HAP-1 (cell line): ENCODE data around the gene COL4A3.
"Not testable (repeated sequence)": the region's sequence is repeated elsewhere in the genome, so short reads cannot be mapped to it uniquely, and the experiment has no call there.

Experiments used
- DNase-seq, 2 experiments: peaks; one replicate each; pipeline ENCODE4 v3.0.0-alpha.2; 2016 to 2020; ENCODE audit warnings: low spot score in 2 of 2
- H3K27me3 ChIP-seq: fragments of 250-450 bp; sonication (Bioruptor Pico); 2 replicates; pipeline ENCODE4 v1.5.1; 2020; ENCODE audit warnings: low read depth, mild to moderate bottlenecking, moderate library complexity
- H3K36me3 ChIP-seq: fragments of 250-450 bp; sonication (Bioruptor Pico); replicated peaks from 2 replicates; pipeline ENCODE4 v1.5.1; 2020; ENCODE audit warnings: mild to moderate bottlenecking
- H3K4me1 ChIP-seq: fragments of 250-450 bp; sonication (Bioruptor Pico); 2 replicates; pipeline ENCODE4 v1.5.1; 2020; ENCODE audit warnings: mild to moderate bottlenecking
- H3K4me3 ChIP-seq: fragments of 250-450 bp; sonication (Bioruptor Pico); 2 replicates; pipeline ENCODE4 v1.5.1; 2020; ENCODE audit warnings: mild to moderate bottlenecking, moderate library complexity
- H3K9me3 ChIP-seq: fragments of 250-450 bp; sonication (Bioruptor Pico); 2 replicates; pipeline ENCODE4 v1.5.1; 2020; ENCODE audit warnings: mild to moderate bottlenecking, moderate library complexity
- in situ Hi-C: fragments of 300-500 bp; cut with MboI; formaldehyde crosslinking; loops from 3 replicates; pipeline ENCODE4 v1.14.3; 2020; ENCODE audit warnings: low sequenced_read_pairs, inconsistent platforms, mixed read lengths

COL4A3 gene

DNA sequence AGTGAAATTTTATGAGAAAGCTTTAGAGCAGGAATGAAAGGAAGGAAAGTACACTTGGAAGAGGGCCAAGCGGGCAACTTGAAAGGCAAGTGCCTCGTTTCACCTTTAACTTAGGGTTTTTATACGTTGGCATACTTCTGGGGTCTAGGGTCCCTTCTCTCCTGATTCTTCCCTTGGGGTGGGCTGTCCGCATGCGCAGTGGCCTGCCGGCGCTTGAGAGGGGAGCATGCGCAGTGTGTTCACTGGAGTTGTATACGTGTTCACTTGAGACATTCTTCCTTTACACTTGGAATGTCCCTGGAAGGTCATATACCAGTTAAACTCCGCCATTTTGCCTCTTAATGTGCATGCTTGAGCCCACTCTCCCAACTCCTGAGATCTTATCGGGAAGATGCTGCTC, 7.4 kb downstream of the COL4A3 start:
- H3K4me3 ChIP-seq, H3K9me3 ChIP-seq, H3K4me1 ChIP-seq, in situ Hi-C loops, DNase-seq, H3K36me3 ChIP-seq, H3K27me3 ChIP-seq: not testable (repeated sequence)

DNA sequence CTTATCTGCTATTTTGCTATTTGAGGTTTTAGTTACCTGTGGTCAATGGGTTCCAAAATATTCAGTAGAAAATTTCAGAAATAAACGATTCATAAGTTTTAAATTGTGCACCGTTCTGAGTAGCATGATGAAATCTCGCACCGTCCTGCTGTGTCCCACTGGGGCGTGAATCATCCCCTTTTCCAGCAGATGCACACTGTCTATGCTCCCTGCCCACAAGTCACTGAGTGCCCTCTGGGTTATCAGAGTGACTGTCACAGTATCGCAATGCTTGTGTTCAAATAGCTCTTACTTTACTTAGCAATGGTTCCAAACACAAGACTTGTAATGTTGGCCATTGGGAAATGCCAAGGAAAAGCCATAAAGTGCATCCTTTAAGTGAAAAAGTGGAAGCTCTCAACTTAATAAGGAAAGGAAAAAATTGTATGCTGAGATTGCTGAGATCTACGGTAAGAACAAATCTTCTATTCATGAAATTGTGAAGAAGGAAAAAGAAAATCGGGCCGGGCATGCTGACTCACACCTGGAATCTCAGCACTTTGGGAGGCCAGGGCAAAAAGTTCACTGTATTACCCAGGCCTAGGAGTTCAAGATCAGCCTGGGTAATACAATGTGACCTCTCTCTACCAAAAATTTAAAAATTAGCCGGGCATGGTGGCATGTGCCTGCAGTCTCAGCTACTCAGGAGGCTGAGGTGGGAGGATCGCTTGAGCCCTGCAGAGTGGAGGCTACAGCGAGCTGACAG, 13.3 kb downstream of the COL4A3 start:
- peaks cover 7% of the 10 kb centered on the region for H3K4me1 ChIP-seq
- no peaks in the 10 kb centered on the region for H3K9me3 ChIP-seq
- DNase-seq = no peak
- H3K36me3 ChIP-seq = no peaks in the 10 kb centered on the region
- H3K4me3 ChIP-seq = no peak overlapping the region
- in situ Hi-C loops = no loop called here
- H3K27me3 ChIP-seq = no peaks in the 10 kb centered on the region

DNA sequence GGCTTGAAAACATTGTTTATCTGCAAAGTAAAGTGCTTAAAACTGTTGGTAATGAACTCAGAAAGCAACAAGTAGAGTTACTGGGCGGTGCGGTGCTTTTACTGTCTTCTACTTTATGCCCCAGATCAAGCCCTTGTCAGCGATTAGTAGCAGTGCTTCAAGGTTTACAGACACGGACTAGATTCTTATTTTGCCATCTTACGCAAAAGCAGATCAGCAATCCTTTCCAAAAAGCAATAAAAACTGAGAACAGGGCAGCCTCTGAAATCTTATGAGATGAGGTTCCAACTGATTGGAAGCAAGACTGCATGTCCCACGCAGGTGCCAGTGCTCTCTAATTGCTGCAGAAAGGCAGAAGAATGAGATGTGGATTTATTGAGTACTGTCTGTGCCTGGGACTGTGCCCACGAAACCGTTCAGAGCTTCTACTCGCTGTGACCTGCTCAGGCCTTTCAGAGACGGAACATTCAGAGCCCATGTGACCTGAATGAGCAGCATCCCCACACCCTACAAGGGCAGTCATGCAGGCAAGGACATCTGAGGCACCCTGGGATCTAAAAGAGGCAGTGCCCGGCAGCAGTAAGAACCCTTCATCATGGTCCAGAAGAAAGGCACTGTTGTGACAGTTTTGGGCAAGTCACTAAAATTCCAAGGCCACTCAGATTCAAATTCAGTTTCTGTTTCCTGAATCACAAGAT, 15.7 kb downstream of the COL4A3 start:
- in situ Hi-C loops = no loop called here
- no peak for DNase-seq
- peaks cover 8% of the 10 kb centered on the region for H3K4me1 ChIP-seq
- H3K27me3 ChIP-seq = no peaks in the 10 kb centered on the region
- H3K36me3 ChIP-seq = no peaks in the 10 kb centered on the region
- H3K4me3 ChIP-seq = no peak overlapping the region
- H3K9me3 ChIP-seq = no peaks in the 10 kb centered on the region

DNA sequence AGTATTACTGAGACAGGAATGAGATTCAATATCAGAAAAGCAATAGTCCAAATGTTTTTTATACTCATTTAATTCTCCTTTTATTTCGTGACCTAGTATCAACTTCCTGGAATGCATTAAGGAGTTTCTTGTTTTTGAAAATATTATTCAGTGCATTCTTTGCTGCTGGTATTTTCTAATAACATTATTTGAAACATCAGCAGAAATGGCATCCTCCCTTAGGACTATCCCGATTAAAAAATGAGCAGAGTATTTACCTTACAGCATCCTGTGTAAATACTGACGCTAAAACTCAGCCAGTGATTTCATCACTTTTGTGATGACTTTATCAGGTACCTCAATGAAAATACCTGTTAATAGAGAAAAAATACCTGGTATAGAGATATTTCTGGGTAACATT, 16.3 kb downstream of the COL4A3 start:
- in situ Hi-C loops = no loop called here
- Histone ChIP-seq H3K36me3 (no peaks in the 10 kb centered on the region), H3K4me1 (peaks cover 14% of the 10 kb centered on the region), H3K4me3 (no peak overlapping the region), H3K27me3 (no peaks in the 10 kb centered on the region), H3K9me3 (no peaks in the 10 kb centered on the region)
- DNase-seq = no peak

DNA sequence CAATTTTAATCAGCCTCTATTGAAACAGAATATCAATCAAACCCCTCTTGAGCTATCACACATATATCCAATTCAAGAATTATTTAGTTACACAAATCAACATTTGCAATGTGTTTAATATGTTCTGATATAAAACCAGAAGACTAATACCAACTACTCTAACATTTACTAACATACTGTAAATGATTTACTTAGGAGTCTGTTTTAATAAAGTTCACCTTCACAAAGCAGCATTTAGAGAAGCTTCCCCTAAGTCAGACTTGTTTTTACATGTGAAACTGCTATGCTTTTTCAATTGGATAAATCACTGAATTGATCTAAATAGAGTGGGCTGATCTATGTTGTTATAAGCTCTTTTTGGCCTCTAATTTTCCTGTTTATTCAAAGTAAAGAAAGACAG, 18.3 kb downstream of the COL4A3 start:
- in situ Hi-C loops = no loop called here
- Histone ChIP-seq H3K4me3 (no peak overlapping the region), H3K9me3 (no peaks in the 10 kb centered on the region), H3K4me1 (peaks cover 19% of the 10 kb centered on the region), H3K36me3 (no peaks in the 10 kb centered on the region), H3K27me3 (no peaks in the 10 kb centered on the region)
- no peak for DNase-seq

DNA sequence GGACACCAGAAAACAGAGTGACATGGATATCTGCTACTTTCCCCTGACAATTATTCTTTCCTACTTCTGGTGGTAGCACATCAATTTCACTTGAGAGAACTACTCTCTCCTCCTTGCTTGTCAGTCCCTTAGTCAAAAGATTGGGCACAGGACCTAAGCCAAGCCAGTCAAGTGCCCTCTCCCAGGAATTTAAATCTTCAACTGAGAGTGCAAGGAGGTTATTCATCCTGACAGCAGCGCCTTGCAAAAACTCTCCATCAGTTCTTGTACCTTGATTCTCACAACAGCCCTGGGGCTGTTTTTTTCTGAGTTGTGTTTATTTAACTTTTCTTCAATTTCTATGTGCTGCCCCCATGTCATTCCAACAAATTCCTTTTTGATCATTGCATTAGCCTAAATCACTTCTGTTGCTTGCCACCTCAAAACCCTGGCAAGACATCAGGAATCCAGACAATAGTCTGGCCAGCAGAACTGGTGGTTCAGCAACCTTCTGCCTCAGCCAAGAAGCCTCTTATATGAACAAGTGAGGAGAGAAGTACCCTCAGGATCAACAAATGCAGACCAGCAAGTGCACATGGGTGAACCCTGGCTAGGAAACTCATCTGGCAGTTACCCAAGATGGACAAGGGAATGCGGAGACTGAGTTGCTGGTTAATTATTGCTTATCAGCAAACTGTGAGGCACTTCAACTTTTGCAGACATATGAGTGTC, 19.4 kb downstream of the COL4A3 start:
- Histone ChIP-seq H3K9me3 (no peaks in the 10 kb centered on the region), H3K4me1 (peaks cover 26% of the 10 kb centered on the region), H3K4me3 (no peak overlapping the region), H3K27me3 (no peaks in the 10 kb centered on the region), H3K36me3 (no peaks in the 10 kb centered on the region)
- DNase-seq = no peak
- in situ Hi-C loops = no loop called here

DNA sequence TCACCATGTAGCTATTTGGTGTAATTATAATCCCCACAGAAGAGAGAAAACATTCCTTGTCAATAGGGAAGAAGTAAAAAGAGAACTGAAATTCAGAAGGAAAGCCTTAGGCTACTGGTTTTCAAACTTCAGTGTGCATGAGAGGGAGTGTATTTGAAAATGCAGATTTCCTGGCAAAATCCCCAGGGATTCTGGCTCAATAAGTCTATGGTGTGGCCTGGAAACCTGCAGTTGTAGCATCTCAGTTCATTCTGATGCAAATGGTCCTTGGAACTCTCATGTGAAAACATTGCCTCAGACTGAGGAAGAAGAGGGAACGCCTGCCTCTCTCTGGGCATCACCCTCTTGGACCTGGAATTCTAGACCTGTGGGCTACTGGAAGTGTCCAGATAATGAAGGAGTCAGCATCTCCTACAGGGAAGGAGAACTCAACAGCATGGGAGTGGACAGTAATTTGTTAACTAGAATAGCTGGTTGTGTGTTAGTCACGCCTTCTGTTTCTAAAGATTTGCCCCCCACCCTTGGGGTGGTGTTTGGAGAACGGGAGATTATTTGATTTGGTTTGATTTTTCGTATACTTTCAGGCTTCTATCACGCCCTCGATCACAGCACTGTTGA, 21.3 kb downstream of the COL4A3 start:
- no peaks in the 10 kb centered on the region for H3K9me3 ChIP-seq
- H3K36me3 ChIP-seq = no peaks in the 10 kb centered on the region
- peaks cover 19% of the 10 kb centered on the region for H3K4me1 ChIP-seq
- H3K27me3 ChIP-seq = no peaks in the 10 kb centered on the region
- peak; percentile 47 to 50 for DNase-seq
- H3K4me3 ChIP-seq = no peak overlapping the region
- in situ Hi-C loops = no loop called here

DNA sequence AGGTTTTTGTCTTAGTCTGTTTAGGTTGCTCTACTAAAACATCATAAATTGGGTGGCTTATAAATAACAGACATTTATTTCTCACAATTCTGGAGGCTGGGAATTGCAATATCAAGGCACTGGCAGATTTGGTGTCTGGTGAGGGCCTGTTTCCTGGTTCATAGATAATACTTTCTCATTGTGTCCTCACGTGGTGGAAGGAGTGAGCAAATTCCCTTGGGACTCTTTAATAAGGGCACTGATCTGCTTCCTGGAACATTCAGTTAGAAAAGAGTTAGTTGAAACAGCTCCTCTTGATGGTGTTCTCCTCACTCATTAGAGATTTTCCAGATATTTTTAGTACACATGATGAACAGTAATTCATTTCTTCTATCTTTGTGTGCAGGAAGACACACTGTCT, 22.3 kb downstream of the COL4A3 start:
- Histone ChIP-seq H3K4me3 (no peak overlapping the region), H3K27me3 (no peaks in the 10 kb centered on the region), H3K4me1 (peaks cover 28% of the 10 kb centered on the region), H3K9me3 (no peaks in the 10 kb centered on the region), H3K36me3 (no peaks in the 10 kb centered on the region)
- DNase-seq = no peak
- in situ Hi-C loops = no loop called here

DNA sequence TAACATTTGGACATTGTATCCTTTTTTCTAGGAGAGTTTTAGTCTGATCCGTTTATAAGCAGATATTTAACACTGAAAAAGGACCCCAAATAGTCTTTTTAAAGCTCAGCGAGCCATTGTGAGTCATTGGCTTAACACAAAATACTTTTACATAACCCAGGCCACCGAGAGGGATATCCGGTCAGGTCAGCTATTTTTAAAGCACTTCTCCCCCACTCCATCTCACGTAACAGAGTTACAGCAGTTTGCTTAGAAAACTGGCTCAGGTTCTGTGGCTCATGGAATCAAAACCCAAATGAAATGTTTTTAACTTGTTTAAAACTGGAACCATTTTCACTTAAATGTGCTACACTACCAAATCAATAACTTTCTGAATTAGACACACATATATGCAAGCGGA, 23.9 kb downstream of the COL4A3 start:
- in situ Hi-C loops = no loop called here
- Histone ChIP-seq H3K4me3 (no peak overlapping the region), H3K9me3 (no peaks in the 10 kb centered on the region), H3K27me3 (no peaks in the 10 kb centered on the region), H3K4me1 (peaks cover 31% of the 10 kb centered on the region), H3K36me3 (no peaks in the 10 kb centered on the region)
- DNase-seq = no peak

DNA sequence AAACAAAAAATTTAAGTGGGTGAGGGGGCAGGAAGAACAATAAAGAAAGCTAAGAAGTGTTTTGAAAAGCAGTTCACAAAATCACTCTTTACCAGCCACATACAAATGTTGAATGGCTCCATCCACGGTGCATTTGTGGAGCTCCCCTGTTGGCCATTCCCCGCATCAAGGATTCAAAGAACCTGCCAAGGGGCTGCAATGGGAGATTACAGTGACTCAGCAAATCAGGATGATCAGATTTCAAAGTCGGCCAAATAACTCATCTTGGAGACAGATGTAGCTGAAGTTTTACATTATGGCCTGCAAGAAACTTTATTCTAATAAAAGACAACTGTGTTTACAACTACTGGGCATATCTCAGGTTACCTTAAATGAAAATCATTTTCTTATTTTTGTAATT, 26.9 kb downstream of the COL4A3 start:
- peak; percentile 74 to 75 for DNase-seq
- Histone ChIP-seq H3K9me3 (no peaks in the 10 kb centered on the region), H3K36me3 (no peaks in the 10 kb centered on the region), H3K4me1 (peaks cover 38% of the 10 kb centered on the region), H3K27me3 (no peaks in the 10 kb centered on the region), H3K4me3 (no peak overlapping the region)
- in situ Hi-C loops = no loop called here

DNA sequence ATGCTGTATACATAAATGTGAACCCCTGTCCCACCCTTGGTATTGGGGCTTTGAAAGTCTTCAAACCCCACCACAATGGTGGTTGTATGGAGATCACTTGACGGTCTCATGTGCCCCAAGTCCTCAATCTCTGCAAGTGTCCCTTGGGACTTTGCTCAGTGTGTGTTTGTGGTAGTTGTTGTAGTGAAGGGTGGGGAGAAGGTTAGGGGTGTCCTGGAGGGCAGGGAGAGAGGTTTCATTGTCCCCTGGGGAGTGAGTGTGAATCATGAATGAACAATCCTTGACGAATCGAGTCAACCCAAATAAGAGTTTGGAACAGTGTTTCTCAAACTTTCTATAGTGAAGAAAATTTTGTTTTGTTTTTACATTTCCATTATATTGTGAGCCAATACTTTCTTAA, 28.1 kb downstream of the COL4A3 start:
- Histone ChIP-seq H3K36me3 (no peaks in the 10 kb centered on the region), H3K27me3 (no peaks in the 10 kb centered on the region), H3K4me1 (peaks cover 38% of the 10 kb centered on the region), H3K4me3 (no peak overlapping the region), H3K9me3 (no peaks in the 10 kb centered on the region)
- DNase-seq = no peak
- in situ Hi-C loops = no loop called here

DNA sequence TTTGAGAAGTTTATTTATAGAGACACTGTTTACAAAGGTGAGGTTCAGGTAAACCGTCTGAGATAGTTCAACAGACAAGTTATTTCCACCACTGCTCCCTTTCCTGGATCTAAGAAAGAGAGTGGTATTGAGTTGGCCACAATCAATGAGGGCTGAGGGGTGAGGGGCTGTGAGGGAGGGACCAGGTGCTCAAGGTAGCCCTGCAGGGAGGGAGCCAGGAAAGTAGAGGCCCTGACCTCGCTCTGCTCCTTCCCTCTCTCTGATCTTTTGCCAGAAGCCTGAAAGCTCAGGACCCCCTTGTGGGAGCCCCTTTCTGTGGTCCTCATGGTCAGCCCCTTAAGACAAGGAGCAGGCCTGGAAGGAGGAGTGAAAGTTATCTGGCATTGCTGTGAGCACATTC, 29.8 kb downstream of the COL4A3 start:
- Histone ChIP-seq H3K27me3 (no peaks in the 10 kb centered on the region), H3K4me1 (peaks cover 28% of the 10 kb centered on the region), H3K9me3 (no peaks in the 10 kb centered on the region), H3K4me3 (no peak overlapping the region), H3K36me3 (no peaks in the 10 kb centered on the region)
- no peak for DNase-seq
- in situ Hi-C loops = no loop called here

DNA sequence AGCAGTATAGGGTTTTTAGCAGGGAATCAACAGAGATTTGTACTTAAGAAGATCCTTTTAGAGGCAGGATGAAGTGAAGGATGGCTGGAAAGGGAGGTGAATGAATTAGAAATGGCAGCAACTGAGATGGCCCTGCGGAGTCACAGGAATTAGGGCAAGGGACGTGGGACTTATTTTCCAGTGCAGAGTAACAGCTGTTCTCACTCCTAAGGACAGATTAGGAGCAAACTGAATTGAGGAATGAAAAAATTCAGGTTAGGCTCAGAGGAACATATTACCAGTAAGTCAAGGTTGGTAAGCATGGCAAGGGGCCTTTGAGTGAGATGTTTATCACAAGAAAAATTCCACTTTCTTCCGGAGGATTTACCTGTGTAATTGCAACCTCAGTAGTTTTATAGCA, 34.4 kb downstream of the COL4A3 start:
- H3K27me3 ChIP-seq = no peaks in the 10 kb centered on the region
- in situ Hi-C loops = no loop called here
- H3K4me3 ChIP-seq = no peak overlapping the region
- H3K36me3 ChIP-seq = no peaks in the 10 kb centered on the region
- H3K9me3 ChIP-seq = no peaks in the 10 kb centered on the region
- peaks cover 16% of the 10 kb centered on the region for H3K4me1 ChIP-seq
- DNase-seq = no peak

DNA sequence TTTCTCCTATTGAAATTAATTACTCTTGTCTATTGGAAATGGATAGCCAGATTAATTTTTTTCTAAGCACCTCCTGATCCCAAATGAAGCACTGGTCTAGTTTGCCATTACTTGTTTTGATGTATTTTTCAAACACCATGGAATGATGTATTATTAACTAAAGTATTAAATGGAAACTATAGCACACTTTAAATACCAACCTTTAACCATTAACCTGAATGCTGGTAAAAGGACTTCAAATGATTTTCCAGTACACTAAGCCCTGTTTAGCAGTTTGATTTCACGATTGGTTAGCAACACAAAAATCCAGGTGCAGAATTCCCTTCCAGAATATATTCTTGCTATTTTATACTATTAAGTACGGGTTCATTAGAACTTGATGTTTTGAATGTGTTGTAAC, 37.3 kb downstream of the COL4A3 start:
- Histone ChIP-seq H3K36me3 (no peaks in the 10 kb centered on the region), H3K9me3 (no peaks in the 10 kb centered on the region), H3K27me3 (no peaks in the 10 kb centered on the region), H3K4me3 (no peak overlapping the region), H3K4me1 (peaks cover 9% of the 10 kb centered on the region; the same call in 1 of the 2 replicates)
- in situ Hi-C loops = no loop called here
- no peak for DNase-seq
